Measurements from ENCODE around the gene LRRTM2.
"Not testable (repeated sequence)": the region's sequence is repeated elsewhere in the genome, so short reads cannot be mapped to it uniquely, and the experiment has no call there.

LRRTM2 gene

GRCh38 chr5:138834853-138835252, 40.3 kb downstream of the LRRTM2 start:
- DNase-seq (ENCODE audit: low read depth), result not testable (repeated sequence)

- no peak for DNase-seq (ENCODE audit: low read depth)
These were observed 41.2 kb downstream of the LRRTM2 start for GRCh38 chr5:138833726-138834480.

GRCh38 chr5:138833080-138833479, 42.1 kb downstream of the LRRTM2 start:
- DNase-seq (ENCODE audit: low read depth), result no peak

GRCh38 chr5:138832218-138832617, 42.9 kb downstream of the LRRTM2 start:
- no peak for DNase-seq (ENCODE audit: low read depth)

GRCh38 chr5:138831703-138832102, 43.4 kb downstream of the LRRTM2 start:
- no peak for DNase-seq (ENCODE audit: low read depth)

- no peak for DNase-seq (ENCODE audit: low read depth)
These were observed 45.8 kb downstream of the LRRTM2 start for GRCh38 chr5:138829341-138829740.

GRCh38 chr5:138828556-138828955, 46.6 kb downstream of the LRRTM2 start:
- DNase-seq (ENCODE audit: low read depth), result no peak

GRCh38 chr5:138824924-138825863, 49.9 kb downstream of the LRRTM2 start:
- no peak for DNase-seq (ENCODE audit: low read depth)

GRCh38 chr5:138824516-138824915, 50.6 kb downstream of the LRRTM2 start:
- no peak for DNase-seq (ENCODE audit: low read depth)

- no peak for DNase-seq (ENCODE audit: low read depth)
These were observed 54.4 kb downstream of the LRRTM2 start for GRCh38 chr5:138820695-138821094.

- DNase-seq (ENCODE audit: low read depth), result no peak
These were observed 56.1 kb downstream of the LRRTM2 start for GRCh38 chr5:138819081-138819480.
